ENCODE results near the gene SLC30A10.

SLC30A10 gene

DNA sequence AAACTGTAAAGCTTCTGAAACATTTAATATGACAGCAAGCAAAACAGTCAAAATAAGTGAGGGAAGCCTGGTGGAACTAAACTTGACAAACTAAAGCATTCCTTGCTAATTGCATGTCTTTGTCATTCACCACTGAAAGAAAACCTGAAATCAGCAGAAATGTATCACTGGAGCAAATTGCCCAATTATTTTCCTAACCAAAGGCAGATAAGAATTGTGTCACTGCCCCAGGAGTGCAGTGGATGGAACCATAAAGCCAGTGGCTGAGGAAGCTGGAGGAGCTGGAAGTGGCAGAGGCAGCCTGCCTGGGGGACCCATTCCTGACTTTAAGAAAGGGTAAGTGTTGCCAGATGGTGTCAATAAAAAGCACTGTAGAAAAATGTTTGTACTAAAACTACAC lies 2.7 kb upstream of the SLC30A10 start:
- FAIRE-seq (no peak), DNase-seq (ENCODE audit: insufficient read length, low spot score) (no peak)
- TF ChIP-seq SPI1 (IDR thresholded peaks at IDR 0.05; ENCODE audit: low read depth, low read length) (no peak), POU2F2 (IDR thresholded peaks at IDR 0.05; ENCODE audit: low read depth, low read length) (no peak), POLR2AphosphoS5 (IDR thresholded peaks at IDR 0.05; ENCODE audit: low read depth, low read length) (no peak), POLR2A (IDR thresholded peaks at IDR 0.05; ENCODE audit: low read depth, low read length) (no peak), TAF1 (IDR thresholded peaks at IDR 0.05; ENCODE audit: low read depth, low read length) (no peak), PAX5 (IDR thresholded peaks at IDR 0.05; ENCODE audit: insufficient read depth, low read length, severe bottlenecking) (no peak)

DNA sequence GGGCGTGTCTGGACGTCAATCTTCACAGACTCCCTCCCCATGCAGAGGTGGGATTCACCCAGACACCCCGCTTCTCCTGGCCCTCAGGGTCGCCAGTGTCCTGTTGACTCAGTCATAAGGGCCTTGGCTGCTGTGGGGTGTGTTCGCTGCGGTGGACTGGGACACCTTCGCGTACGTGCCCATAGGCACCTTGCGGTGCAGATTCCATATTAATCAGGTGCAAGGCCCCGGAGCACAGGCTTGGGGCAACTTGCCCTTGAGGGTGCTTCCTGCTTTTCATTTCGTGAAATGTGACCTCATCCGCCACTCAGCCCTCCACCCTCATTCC lies 398 bp upstream of the SLC30A10 start:
- DNase-seq (ENCODE audit: insufficient read length, low spot score) (no peak), FAIRE-seq (no peak)
- TF ChIP-seq POLR2AphosphoS5 (IDR thresholded peaks at IDR 0.05; ENCODE audit: low read depth, low read length) = no peak

DNA sequence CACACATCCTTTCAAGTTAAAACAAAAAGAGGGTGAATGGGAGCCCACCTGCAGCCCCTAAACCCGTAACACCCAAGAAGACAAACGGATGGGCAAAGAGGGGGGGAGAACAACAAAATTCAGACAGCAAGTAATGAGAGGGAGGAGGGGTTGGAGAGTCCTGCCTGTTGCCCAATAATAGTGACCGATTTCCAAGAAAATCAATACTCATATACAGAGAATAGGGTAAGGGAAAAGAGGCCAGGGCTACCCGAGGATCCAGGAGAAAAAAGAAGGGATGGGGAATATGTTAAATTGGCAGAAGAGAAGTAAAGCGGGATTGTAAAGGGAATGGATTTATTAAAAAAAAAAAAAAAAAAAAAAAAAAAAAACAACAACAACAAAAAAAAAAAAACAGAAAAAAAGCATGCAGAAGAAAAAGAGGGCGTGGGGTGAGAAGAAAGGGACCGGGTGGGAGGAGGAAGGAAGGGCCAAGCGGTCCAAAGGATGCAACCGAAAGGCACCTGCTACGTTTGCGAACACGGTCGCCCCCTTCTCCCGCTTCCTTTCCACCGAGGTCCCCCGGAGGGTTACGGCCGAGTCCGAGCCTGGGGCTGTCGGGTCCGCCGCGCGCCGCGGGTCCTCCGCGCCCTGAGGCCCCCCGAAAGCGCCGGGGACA lies 930 bp downstream of the SLC30A10 start:
- FAIRE-seq = no peak
- DNase-seq (ENCODE audit: insufficient read length, low spot score) = no peak
- TF ChIP-seq PAX5 (IDR thresholded peaks at IDR 0.05; ENCODE audit: insufficient read depth, low read length, severe bottlenecking) (no peak), SPI1 (IDR thresholded peaks at IDR 0.05; ENCODE audit: low read depth, low read length) (no peak), POLR2A (IDR thresholded peaks at IDR 0.05; ENCODE audit: low read depth, low read length) (no peak), POLR2AphosphoS5 (IDR thresholded peaks at IDR 0.05; ENCODE audit: low read depth, low read length) (no peak), TAF1 (IDR thresholded peaks at IDR 0.05; ENCODE audit: low read depth, low read length) (no peak), POU2F2 (IDR thresholded peaks at IDR 0.05; ENCODE audit: low read depth, low read length) (no peak)

DNA sequence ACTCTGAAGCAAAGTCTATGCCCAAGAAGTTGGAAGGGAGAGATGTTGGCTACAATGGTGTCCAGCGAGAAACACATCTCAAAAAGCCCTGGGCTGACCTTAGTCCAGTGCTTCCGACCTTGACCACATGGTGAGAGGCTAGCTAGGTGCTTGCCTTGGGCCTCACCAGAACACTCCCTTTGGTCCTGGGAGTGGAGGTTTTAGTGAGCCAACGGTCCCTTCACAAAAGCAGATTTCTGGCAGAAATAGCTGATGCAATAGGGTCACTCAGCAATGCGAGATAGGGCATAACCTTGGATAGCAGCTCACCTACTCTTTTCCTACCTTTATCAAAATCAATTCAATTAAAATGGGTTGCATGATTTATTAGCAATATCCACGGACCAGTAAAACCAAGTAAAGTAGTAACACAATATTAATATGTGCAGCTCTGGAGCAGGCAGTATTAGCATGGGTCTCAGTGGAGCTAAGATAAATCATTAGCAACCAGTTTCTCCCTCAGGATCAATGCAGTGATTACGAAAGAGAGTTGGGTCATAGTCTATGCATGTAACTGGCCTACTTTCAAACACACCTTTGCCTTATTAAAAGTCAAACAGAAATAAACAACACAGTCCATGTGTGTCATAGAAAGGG lies 1.9 kb downstream of the SLC30A10 start:
- no peak for TF ChIP-seq POLR2A (IDR thresholded peaks at IDR 0.05; ENCODE audit: low read depth, low read length)
- no peak for TF ChIP-seq PAX5 (IDR thresholded peaks at IDR 0.05; ENCODE audit: insufficient read depth, low read length, severe bottlenecking)
- TF ChIP-seq POLR2AphosphoS5 (IDR thresholded peaks at IDR 0.05; ENCODE audit: low read depth, low read length) = no peak
- TF ChIP-seq TAF1 (IDR thresholded peaks at IDR 0.05; ENCODE audit: low read depth, low read length) = no peak
- TF ChIP-seq POU2F2 (IDR thresholded peaks at IDR 0.05; ENCODE audit: low read depth, low read length) = no peak
- no peak for FAIRE-seq
- DNase-seq (ENCODE audit: insufficient read length, low spot score) = no peak

DNA sequence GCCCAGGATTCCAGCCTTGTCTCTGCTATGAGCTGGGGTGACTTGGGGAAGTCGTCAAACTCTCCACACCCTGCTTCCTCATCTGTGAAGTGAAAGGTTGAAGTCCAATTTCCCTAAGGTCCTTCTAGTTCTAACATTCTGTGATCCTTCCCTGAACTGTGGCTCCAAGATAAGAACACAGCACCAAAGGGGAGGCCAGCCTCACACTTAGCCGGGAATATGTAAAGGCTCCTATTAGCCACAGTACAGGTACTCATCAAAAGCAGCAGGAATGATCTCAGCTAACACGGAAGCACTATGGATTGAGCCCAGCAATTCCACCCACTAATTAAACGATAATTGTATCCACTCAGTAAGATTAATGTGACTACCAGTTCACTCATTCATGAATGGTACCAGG lies 4.0 kb downstream of the SLC30A10 start:
- FAIRE-seq (no peak), DNase-seq (ENCODE audit: insufficient read length, low spot score) (no peak)
- TF ChIP-seq SPI1 (IDR thresholded peaks at IDR 0.05; ENCODE audit: low read depth, low read length) (no peak), POU2F2 (IDR thresholded peaks at IDR 0.05; ENCODE audit: low read depth, low read length) (no peak), TAF1 (IDR thresholded peaks at IDR 0.05; ENCODE audit: low read depth, low read length) (no peak), PAX5 (IDR thresholded peaks at IDR 0.05; ENCODE audit: insufficient read depth, low read length, severe bottlenecking) (no peak), POLR2AphosphoS5 (IDR thresholded peaks at IDR 0.05; ENCODE audit: low read depth, low read length) (no peak), POLR2A (IDR thresholded peaks at IDR 0.05; ENCODE audit: low read depth, low read length) (no peak)

DNA sequence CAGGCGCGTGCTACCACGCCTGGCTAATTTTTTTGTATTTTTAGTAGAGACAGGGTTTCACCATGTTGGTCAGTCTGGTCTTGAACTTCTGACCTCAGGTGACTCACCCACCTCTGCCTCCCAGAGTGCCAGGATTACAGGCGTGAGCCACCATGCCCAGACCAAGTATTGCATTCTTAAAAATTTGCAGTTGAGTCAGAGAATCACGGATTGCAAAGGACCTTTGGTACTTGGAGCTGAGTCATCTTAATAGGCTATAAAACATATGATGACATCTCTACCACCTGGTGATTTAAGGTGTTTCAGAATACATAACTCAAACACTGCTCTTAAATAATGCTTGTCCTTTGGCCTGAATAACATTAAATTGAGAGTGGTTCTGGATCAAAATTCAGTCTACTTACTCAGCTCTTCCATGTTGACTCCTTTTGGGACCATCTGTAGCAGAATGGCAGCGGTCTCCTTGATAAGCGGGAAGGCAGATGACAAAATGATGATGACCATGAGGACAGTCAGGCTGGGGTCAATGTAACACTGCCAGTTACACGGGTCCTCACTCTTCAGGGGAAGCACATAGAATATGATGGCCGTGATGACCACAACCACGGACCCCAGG lies 10.4 kb downstream of the SLC30A10 start:
- no peak for FAIRE-seq

DNA sequence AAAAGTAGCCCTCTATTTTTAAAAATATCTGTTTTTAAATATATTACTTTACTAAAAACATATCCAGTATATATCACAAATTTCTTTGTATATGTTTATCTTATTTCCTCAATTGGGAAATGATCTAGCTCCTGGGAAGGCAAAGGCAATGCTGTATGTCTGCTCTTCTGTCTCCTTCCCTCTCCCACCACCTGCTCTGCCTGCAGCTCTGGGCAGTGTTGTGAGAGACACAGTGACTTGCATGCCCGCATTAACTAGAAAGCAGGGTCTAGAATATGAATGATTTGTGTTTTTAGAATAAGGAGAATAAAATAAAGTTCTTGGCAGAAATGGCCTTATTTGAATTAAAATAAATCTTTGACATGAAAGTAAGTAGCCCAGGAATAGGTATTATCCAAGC lies 11.1 kb downstream of the SLC30A10 start:
- FAIRE-seq = no peak
- no peak for TF ChIP-seq PAX5 (IDR thresholded peaks at IDR 0.05; ENCODE audit: insufficient read depth, low read length, severe bottlenecking)
- TF ChIP-seq POU2F2 (IDR thresholded peaks at IDR 0.05; ENCODE audit: low read depth, low read length) = no peak
- no peak for TF ChIP-seq POLR2A (IDR thresholded peaks at IDR 0.05; ENCODE audit: low read depth, low read length)
- TF ChIP-seq SPI1 (IDR thresholded peaks at IDR 0.05; ENCODE audit: low read depth, low read length) = no peak
- no peak for TF ChIP-seq POLR2AphosphoS5 (IDR thresholded peaks at IDR 0.05; ENCODE audit: low read depth, low read length)
- no peak for DNase-seq (ENCODE audit: insufficient read length, low spot score)

More for the DNA sequence above, 10.4 kb downstream of the SLC30A10 start:
- TF ChIP-seq PAX5 (IDR thresholded peaks at IDR 0.05; ENCODE audit: insufficient read depth, low read length, severe bottlenecking) (no peak), POU2F2 (IDR thresholded peaks at IDR 0.05; ENCODE audit: low read depth, low read length) (no peak), TAF1 (IDR thresholded peaks at IDR 0.05; ENCODE audit: low read depth, low read length) (no peak), POLR2AphosphoS5 (IDR thresholded peaks at IDR 0.05; ENCODE audit: low read depth, low read length) (no peak), POLR2A (IDR thresholded peaks at IDR 0.05; ENCODE audit: low read depth, low read length) (no peak), SPI1 (IDR thresholded peaks at IDR 0.05; ENCODE audit: low read depth, low read length) (no peak)
- no peak for DNase-seq (ENCODE audit: insufficient read length, low spot score)

DNA sequence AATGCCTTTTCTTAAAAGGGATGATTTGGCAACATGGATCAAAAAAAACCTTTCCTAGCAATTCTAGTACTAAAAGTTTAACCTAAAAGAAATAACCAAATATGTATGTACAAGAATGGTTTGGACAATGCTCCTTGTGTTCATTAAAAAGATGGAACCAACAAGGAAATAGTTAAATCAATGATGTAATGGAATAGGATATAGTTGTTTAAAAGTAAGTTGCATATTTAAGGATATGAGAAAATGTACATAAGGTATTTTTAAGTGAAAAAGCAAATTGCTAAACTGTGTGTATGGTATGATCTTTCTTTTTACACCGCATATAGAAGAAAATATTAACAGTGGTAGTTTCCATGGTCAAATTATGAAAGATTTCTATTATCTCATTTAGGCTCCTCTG lies 12.1 kb downstream of the SLC30A10 start:
- FAIRE-seq (no peak), DNase-seq (ENCODE audit: insufficient read length, low spot score) (no peak)
- no peak for TF ChIP-seq PAX5 (IDR thresholded peaks at IDR 0.05; ENCODE audit: insufficient read depth, low read length, severe bottlenecking)
- no peak for TF ChIP-seq POU2F2 (IDR thresholded peaks at IDR 0.05; ENCODE audit: low read depth, low read length)
- TF ChIP-seq TAF1 (IDR thresholded peaks at IDR 0.05; ENCODE audit: low read depth, low read length) = no peak
- no peak for TF ChIP-seq SPI1 (IDR thresholded peaks at IDR 0.05; ENCODE audit: low read depth, low read length)
- no peak for TF ChIP-seq POLR2A (IDR thresholded peaks at IDR 0.05; ENCODE audit: low read depth, low read length)
- no peak for TF ChIP-seq POLR2AphosphoS5 (IDR thresholded peaks at IDR 0.05; ENCODE audit: low read depth, low read length)

DNA sequence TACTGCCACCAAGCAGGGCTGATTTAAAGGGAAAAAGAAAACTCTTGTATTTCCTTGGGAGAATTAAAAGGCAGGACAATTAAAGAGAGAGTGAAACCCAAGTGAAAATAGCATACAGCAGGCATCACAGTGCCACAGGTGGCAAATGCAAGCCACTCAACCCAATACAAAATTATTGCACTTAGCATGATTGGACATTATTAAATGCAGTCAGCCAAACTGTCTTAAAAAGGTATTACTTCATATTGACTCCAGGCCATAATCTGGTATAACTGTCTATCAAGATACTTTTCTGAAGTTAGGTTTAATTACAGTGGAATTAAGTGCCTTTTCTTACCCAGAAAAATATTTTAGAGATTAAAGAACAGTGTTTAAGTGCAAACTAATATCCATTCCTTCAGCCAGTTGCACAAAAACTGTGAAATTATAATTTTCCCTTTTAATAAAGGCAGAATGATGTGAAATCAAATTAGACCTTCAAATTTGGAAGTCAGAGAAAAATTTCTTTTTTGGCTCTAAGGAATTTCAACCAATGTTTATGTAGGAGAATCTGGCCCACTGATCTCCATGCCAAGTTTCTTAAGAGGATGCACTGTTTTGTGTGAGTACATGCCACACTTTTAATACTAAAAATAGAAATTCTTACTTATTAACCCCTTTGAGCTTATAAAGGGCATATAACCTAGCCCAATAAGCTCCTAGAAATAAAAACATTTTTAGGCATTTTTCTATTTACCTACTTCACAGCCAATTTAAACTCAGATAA lies 15.2 kb downstream of the SLC30A10 start:
- FAIRE-seq (no peak), DNase-seq (ENCODE audit: insufficient read length, low spot score) (no peak)
- TF ChIP-seq TAF1 (IDR thresholded peaks at IDR 0.05; ENCODE audit: low read depth, low read length) (no peak), PAX5 (IDR thresholded peaks at IDR 0.05; ENCODE audit: insufficient read depth, low read length, severe bottlenecking) (no peak), SPI1 (IDR thresholded peaks at IDR 0.05; ENCODE audit: low read depth, low read length) (no peak), POLR2A (IDR thresholded peaks at IDR 0.05; ENCODE audit: low read depth, low read length) (no peak), POLR2AphosphoS5 (IDR thresholded peaks at IDR 0.05; ENCODE audit: low read depth, low read length) (no peak), POU2F2 (IDR thresholded peaks at IDR 0.05; ENCODE audit: low read depth, low read length) (no peak)

All from GM12891 (cell line).